Mesenchymal stem cell (in vitro differentiated cells and primary cell): ENCODE data around the gene PTPRN2.

Source experiments
- DNase-seq: peaks from one replicate; pipeline ENCODE4 v3.0.0-alpha.2; 2013
- H2AFZ ChIP-seq: one replicate; pipeline ENCODE4 v1.6.1; 2013; ENCODE audit warnings: low read depth, mild to moderate bottlenecking, control low read depth, inconsistent platforms, low read length, moderate library complexity
- H2AK5ac ChIP-seq: 2 replicates; pipeline ENCODE4 v1.6.1; 2013; ENCODE audit warnings: low read length, moderate library complexity, mild to moderate bottlenecking, inconsistent platforms; ENCODE audit not compliant: severe bottlenecking
- H2BK120ac ChIP-seq: one replicate; pipeline ENCODE4 v1.6.1; 2013; ENCODE audit warnings: low read depth, mild to moderate bottlenecking, inconsistent platforms, low read length, moderate library complexity
- H2BK12ac ChIP-seq, 2 experiments: one replicate each; pipeline ENCODE4 v1.6.1; 2013; ENCODE audit warnings: inconsistent platforms in 2 of 2, low read length in 2 of 2, mild to moderate bottlenecking in 2 of 2, moderate library complexity in 2 of 2, control low read depth in 1 of 2
- H2BK15ac ChIP-seq: one replicate; pipeline ENCODE4 v1.6.1; 2013; ENCODE audit warnings: mild to moderate bottlenecking, low read depth, inconsistent platforms; ENCODE audit not compliant: poor library complexity, severe bottlenecking
- H2BK5ac ChIP-seq: 2 replicates; pipeline ENCODE4 v1.6.1; 2013; ENCODE audit warnings: low read depth, mild to moderate bottlenecking, low read length, control low read depth, inconsistent platforms; ENCODE audit not compliant: poor library complexity, severe bottlenecking
- H3K14ac ChIP-seq, 2 experiments: one replicate each; pipeline ENCODE4 v1.6.1; 2013; ENCODE audit warnings: inconsistent platforms in 2 of 2, low read length in 2 of 2, control low read depth in 1 of 2, mild to moderate bottlenecking in 1 of 2, moderate library complexity in 1 of 2
- H3K18ac ChIP-seq, 2 experiments: one replicate each; pipeline ENCODE4 v1.6.1; 2013; ENCODE audit warnings: inconsistent platforms in 2 of 2, low read length in 2 of 2, control low read depth in 1 of 2, low read depth in 1 of 2, mild to moderate bottlenecking in 1 of 2
- H3K23ac ChIP-seq, 2 experiments: one replicate each; pipeline ENCODE4 v1.6.1; 2013; ENCODE audit warnings: inconsistent platforms in 2 of 2, low read length in 2 of 2, mild to moderate bottlenecking in 2 of 2, moderate library complexity in 2 of 2, control low read depth in 1 of 2
- H3K27ac ChIP-seq: 2 replicates; pipeline ENCODE4 v1.5.1; 2013; ENCODE audit warnings: mild to moderate bottlenecking, moderate library complexity, low read length, control low read depth, inconsistent platforms; ENCODE audit not compliant: poor library complexity, severe bottlenecking
- H3K27me3 ChIP-seq, 2 experiments: 2 replicates each; pipeline versions ENCODE4 v1.6.1 to v1.7.0; 2013; ENCODE audit warnings: low read length in 2 of 2, mild to moderate bottlenecking in 2 of 2, moderate library complexity in 2 of 2, control low read depth in 1 of 2, inconsistent platforms in 1 of 2; ENCODE audit not compliant: control insufficient read depth in 1 of 2, insufficient read depth in 1 of 2
- H3K36me3 ChIP-seq, 2 experiments: 2 replicates each; pipeline versions ENCODE4 v1.6.1 to v1.7.0; 2013; ENCODE audit warnings: low read length in 2 of 2, control low read depth in 1 of 2, inconsistent platforms in 1 of 2, low read depth in 1 of 2, mild to moderate bottlenecking in 1 of 2; ENCODE audit not compliant: insufficient read depth in 2 of 2, control insufficient read depth in 1 of 2
- H3K4ac ChIP-seq, 2 experiments: one replicate each; pipeline ENCODE4 v1.6.1; 2013; ENCODE audit warnings: inconsistent platforms in 2 of 2, low read length in 2 of 2, mild to moderate bottlenecking in 2 of 2, moderate library complexity in 2 of 2, control low read depth in 1 of 2, low read depth in 1 of 2
- H3K4me1 ChIP-seq: 2 replicates; pipeline ENCODE4 v1.6.1; 2013; ENCODE audit warnings: low read depth, low read length, control low read depth; ENCODE audit not compliant: control insufficient read depth, insufficient read depth
- H3K4me2 ChIP-seq: 2 replicates; pipeline ENCODE4 v1.6.1; 2013; ENCODE audit warnings: low read length, mild to moderate bottlenecking, inconsistent platforms; ENCODE audit not compliant: poor library complexity, severe bottlenecking
- H3K4me3 ChIP-seq, 2 experiments: 2 replicates each; pipeline versions ENCODE4 v1.5.1 to v1.7.0; 2013; ENCODE audit warnings: low read length in 2 of 2, mild to moderate bottlenecking in 2 of 2, control low read depth in 1 of 2, low read depth in 1 of 2; ENCODE audit not compliant: insufficient read depth in 1 of 2
- H3K79me1 ChIP-seq: replicated peaks from 2 replicates; pipeline ENCODE4 v1.6.1; 2013; ENCODE audit warnings: mild to moderate bottlenecking, control low read depth, low read length, inconsistent platforms; ENCODE audit not compliant: poor library complexity, severe bottlenecking
- H3K9ac ChIP-seq: 2 replicates; pipeline ENCODE4 v1.7.0; 2013; ENCODE audit warnings: mild to moderate bottlenecking, low read length, moderate library complexity
- H3K9me3 ChIP-seq: 2 replicates; pipeline ENCODE4 v1.7.0; 2013; ENCODE audit warnings: mild to moderate bottlenecking, low read length; ENCODE audit not compliant: control insufficient read depth
- H4K8ac ChIP-seq: one replicate; pipeline ENCODE4 v1.6.1; 2013; ENCODE audit warnings: inconsistent platforms, mild to moderate bottlenecking, low read length, moderate library complexity
- H4K91ac ChIP-seq: one replicate; pipeline ENCODE4 v1.6.1; 2013; ENCODE audit warnings: mild to moderate bottlenecking, low read length, inconsistent platforms
- WGBS: methylation state at CpG from one replicate; pipeline ENCODE4 v1.1.7; 2013; ENCODE audit warnings: mixed read lengths; 5-methylcytosine and 5-hydroxymethylcytosine counted together

PTPRN2 gene

GRCh38 chr7:157616931-157617330 lies 970.7 kb downstream of the PTPRN2 start:
- H3K4me3 ChIP-seq = no peak overlapping the region
- H3K4ac ChIP-seq = no peak overlapping the region
- WGBS = 90% methylated on average over 21 of the region's 21 CpGs

GRCh38 chr7:157616426-157616825 lies 971.2 kb downstream of the PTPRN2 start:
- Histone ChIP-seq H2AFZ (no peak overlapping the region), H3K4me3 (no peak overlapping the region), H4K91ac (no peak overlapping the region), H3K9me3 (no peaks in the 10 kb centered on the region), H3K4ac (no peak overlapping the region), H3K79me1 (no peaks in the 10 kb centered on the region), H3K4me2 (no peak overlapping the region), H2BK15ac (no peak overlapping the region), H3K4me1 (peaks cover 1% of the 10 kb centered on the region), H4K8ac (no peak overlapping the region), H2AK5ac (no peak overlapping the region), H2BK12ac (no peak overlapping the region), H3K18ac (no peak overlapping the region), H2BK120ac (no peak overlapping the region), H3K27ac (no peak overlapping the region), H3K23ac (no peak overlapping the region), H2BK5ac (no peak overlapping the region), H3K27me3 (peaks cover 0 to 25% of the 10 kb centered on the region in 2 experiments), H3K9ac (no peak overlapping the region), H3K36me3 (no peaks in the 10 kb centered on the region), H3K14ac (no peak overlapping the region)
- no peak for DNase-seq
- WGBS = 79% methylated on average over 3 of the region's 4 CpGs

More at GRCh38 chr7:157616931-157617330, 970.7 kb downstream of the PTPRN2 start:
- Histone ChIP-seq H3K4me2 (no peak overlapping the region), H3K9me3 (no peaks in the 10 kb centered on the region), H2AFZ (no peak overlapping the region), H2BK12ac (no peak overlapping the region), H3K27me3 (peaks cover 0 to 25% of the 10 kb centered on the region in 2 experiments), H4K8ac (no peak overlapping the region), H2BK15ac (no peak overlapping the region), H3K9ac (no peak overlapping the region), H3K4me1 (peaks cover 1% of the 10 kb centered on the region), H4K91ac (no peak overlapping the region), H3K14ac (no peak overlapping the region), H3K36me3 (no peaks in the 10 kb centered on the region), H2BK120ac (no peak overlapping the region), H2BK5ac (no peak overlapping the region), H3K23ac (no peak overlapping the region), H3K27ac (no peak overlapping the region), H3K79me1 (no peaks in the 10 kb centered on the region), H2AK5ac (no peak overlapping the region), H3K18ac (no peak overlapping the region)
- no peak for DNase-seq

GRCh38 chr7:157615852-157616251 lies 971.8 kb downstream of the PTPRN2 start:
- H2BK12ac ChIP-seq = no peak overlapping the region
- H4K91ac ChIP-seq = no peak overlapping the region
- H3K9ac ChIP-seq = no peak overlapping the region
- H2AK5ac ChIP-seq = no peak overlapping the region
- no peak overlapping the region for H3K4me3 ChIP-seq
- no peak overlapping the region for H2AFZ ChIP-seq
- no peak overlapping the region for H2BK15ac ChIP-seq
- H4K8ac ChIP-seq = no peak overlapping the region
- no peaks in the 10 kb centered on the region for H3K36me3 ChIP-seq
- no peaks in the 10 kb centered on the region for H3K9me3 ChIP-seq
- no peak overlapping the region for H3K14ac ChIP-seq
- H3K27ac ChIP-seq = no peak overlapping the region
- WGBS = 88% methylated on average over 17 of the region's 17 CpGs
- H3K4ac ChIP-seq = no peak overlapping the region
- no peak overlapping the region for H3K18ac ChIP-seq
- H2BK120ac ChIP-seq = no peak overlapping the region
- H2BK5ac ChIP-seq = no peak overlapping the region
- no peak overlapping the region for H3K4me2 ChIP-seq
- H3K79me1 ChIP-seq = no peaks in the 10 kb centered on the region
- no peak for DNase-seq
- H3K27me3 ChIP-seq = peaks cover 0 to 25% of the 10 kb centered on the region in 2 experiments
- peaks cover 1% of the 10 kb centered on the region for H3K4me1 ChIP-seq
- no peak overlapping the region for H3K23ac ChIP-seq

GRCh38 chr7:157615101-157615817 lies 972.4 kb downstream of the PTPRN2 start:
- H3K27me3 ChIP-seq = peaks cover 0 to 25% of the 10 kb centered on the region in 2 experiments
- no peak overlapping the region for H3K4me2 ChIP-seq
- H3K4ac ChIP-seq = no peak overlapping the region
- H3K4me1 ChIP-seq = peaks cover 1% of the 10 kb centered on the region
- H2AFZ ChIP-seq = no peak overlapping the region
- H2AK5ac ChIP-seq = no peak overlapping the region
- no peak overlapping the region for H2BK12ac ChIP-seq
- H4K8ac ChIP-seq = no peak overlapping the region
- H2BK15ac ChIP-seq = no peak overlapping the region
- no peak overlapping the region for H3K14ac ChIP-seq
- H3K9ac ChIP-seq = no peak overlapping the region
- H2BK120ac ChIP-seq = no peak overlapping the region
- H2BK5ac ChIP-seq = no peak overlapping the region
- WGBS = 87% methylated on average over 36 of the region's 36 CpGs
- DNase-seq = no peak
- no peak overlapping the region for H3K4me3 ChIP-seq
- H3K18ac ChIP-seq = no peak overlapping the region
- no peak overlapping the region for H3K27ac ChIP-seq
- H3K9me3 ChIP-seq = no peaks in the 10 kb centered on the region
- no peaks in the 10 kb centered on the region for H3K79me1 ChIP-seq
- H3K23ac ChIP-seq = no peak overlapping the region
- H4K91ac ChIP-seq = no peak overlapping the region
- no peaks in the 10 kb centered on the region for H3K36me3 ChIP-seq
